ENCODE data around the gene TTC36. TPM values are rescaled to one million over a fixed set of nuclear protein-coding genes. Genes with fewer than 3 reads are reported as not detected.

Gene TTC36
- total and polyA plus RNA-seq, 2 of the 4 experiments (the other 2 are of a cell fraction), result not detected

GRCh38 chr11:118485273-118485672 is 42.0 kb upstream of the TTC36 start:
- H3K23ac ChIP-seq (ENCODE audit: low read depth, low read length), result no peak overlapping the region
- H2BK5ac ChIP-seq (ENCODE audit: low read depth, low read length, poor library complexity, severe bottlenecking), result no peak overlapping the region
- H4K91ac ChIP-seq (ENCODE audit: insufficient read depth, low read depth, low read length), result no peak overlapping the region
- no peak overlapping the region for H3K14ac ChIP-seq (replicated peaks; ENCODE audit: low read depth, low read length)
- no peak overlapping the region for H3K4me2 ChIP-seq (ENCODE audit: low read depth, low read length)
- no peaks in the 10 kb centered on the region for H3K27me3 ChIP-seq (ENCODE audit: control insufficient read depth, insufficient read depth, low read length)
- DNase-seq (no peak), ATAC-seq (ENCODE audit: low read depth) (no peak)
- no peak overlapping the region for H2BK20ac ChIP-seq (ENCODE audit: low read depth, low read length)
- H3K18ac ChIP-seq (ENCODE audit: low read depth, low read length), result no peak overlapping the region
- BruUV-seq (replicated peaks), result no TSS peak
- intact Hi-C loops (cut with micrococcal nuclease), result loop anchor here (5.0 kb wide), 3 partner anchors 48 to 338 kb away; partner anchors contain the start of gene KMT2A
- peaks cover 40% of the 10 kb centered on the region for H3K36me3 ChIP-seq (ENCODE audit: control insufficient read depth, insufficient read depth, low read length)
- no peaks in the 10 kb centered on the region for H3K9me1 ChIP-seq (ENCODE audit: insufficient read depth, low read length)
- H3K56ac ChIP-seq (ENCODE audit: extremely low read depth, insufficient read depth, low read length), result no peak overlapping the region
- dilution Hi-C loops (cut with HindIII; ENCODE audit: low sequenced_read_pairs, unreplicated experiment), result no loop called here
- no peak overlapping the region for H2AK5ac ChIP-seq (ENCODE audit: low read depth, low read length)
- TF ChIP-seq RCOR1 (IDR thresholded peaks at IDR 0.05; ENCODE audit: insufficient replicate concordance, low read length) (no peak), MAFK (IDR thresholded peaks at IDR 0.05; ENCODE audit: low read depth, low read length) (no peak), POLR2A (IDR thresholded peaks at IDR 0.05; ENCODE audit: low read depth, low read length) (no peak), CEBPB (IDR thresholded peaks at IDR 0.05; ENCODE audit: low read depth, low read length) (no peak), NFE2L2 (IDR thresholded peaks at IDR 0.05; ENCODE audit: low read depth, low read length) (no peak), CHD1 (IDR thresholded peaks at IDR 0.05; ENCODE audit: low read depth, low read length) (no peak), FOS (IDR thresholded peaks at IDR 0.05; ENCODE audit: low read depth, low read length) (no peak), MXI1 (IDR thresholded peaks at IDR 0.05; ENCODE audit: borderline replicate concordance, low read depth, low read length) (no peak), USF2 (IDR thresholded peaks at IDR 0.05; ENCODE audit: low read depth, low read length) (no peak), ELK1 (IDR thresholded peaks at IDR 0.05; ENCODE audit: borderline replicate concordance, low read depth, low read length) (no peak)
- no peak overlapping the region for H2AFZ ChIP-seq (replicated peaks; ENCODE audit: low read length, poor library complexity)
- in situ Hi-C loops (cut with MboI; ENCODE audit: low sequenced_read_pairs), result no loop called here
- no peak overlapping the region for H4K5ac ChIP-seq (ENCODE audit: low read depth, low read length)
- no peak overlapping the region for H2BK15ac ChIP-seq (ENCODE audit: low read depth, low read length)
- H4K20me1 ChIP-seq (ENCODE audit: insufficient read depth, low read length), result no peaks in the 10 kb centered on the region
- no peak overlapping the region for H3K4ac ChIP-seq (ENCODE audit: low read depth, low read length)
- H2AK9ac ChIP-seq (replicated peaks; ENCODE audit: low read depth, low read length, poor library complexity), result no peak overlapping the region
- no peak overlapping the region for H3K4me3 ChIP-seq (ENCODE audit: insufficient read depth, low read depth, low read length)
- peaks cover 0 to 3% of the 10 kb centered on the region in 2 experiments; a peak in 3 of 4 replicates for H3K79me1 ChIP-seq (ENCODE audit: low read depth in 1 of 2, low read length in 2 of 2)
- H4K8ac ChIP-seq (ENCODE audit: low read depth in 2 of 2, low read length in 2 of 2), result no peak overlapping the region
- no peak overlapping the region for H2BK120ac ChIP-seq (ENCODE audit: low read depth, low read length)
- no peak overlapping the region for H3K9ac ChIP-seq (ENCODE audit: low read depth, low read length)
- no peaks in the 10 kb centered on the region for H3K9me3 ChIP-seq (ENCODE audit: control insufficient read depth, insufficient read depth, low read length)
- H3K27ac ChIP-seq (ENCODE audit: insufficient read depth, low read length), result no peak overlapping the region
- ChIA-PET CTCF (no interaction called here), POLR2A (ENCODE audit: unreplicated experiment) (no interaction called here)
- no peaks in the 10 kb centered on the region for H3K4me1 ChIP-seq (ENCODE audit: control insufficient read depth, insufficient read depth, low read length)

Data from IMR-90 (cell line).